Brain microvascular endothelial cell (primary cell): ENCODE data around the gene UGT1A6.

ENCODE experiments used
- DNase-seq: peaks from one replicate; pipeline ENCODE4 v3.0.0-alpha.2; 2020
- H3K27ac ChIP-seq: fragments of 250-450 bp; sonication (Bioruptor Pico); 2 replicates; pipeline ENCODE4 v1.5.1; 2020; ENCODE audit warnings: mild to moderate bottlenecking, moderate library complexity
- H3K27me3 ChIP-seq: fragments of 250-450 bp; sonication (Bioruptor Pico); replicated peaks from 2 replicates; pipeline ENCODE4 v1.5.1; 2020; ENCODE audit warnings: mild to moderate bottlenecking
- H3K36me3 ChIP-seq: fragments of 250-450 bp; sonication (Bioruptor Pico); replicated peaks from 2 replicates; pipeline ENCODE4 v1.5.1; 2020; ENCODE audit warnings: mild to moderate bottlenecking
- H3K4me3 ChIP-seq: 2 replicates; pipeline ENCODE4 v1.5.1; 2011; ENCODE audit warnings: low read depth, mild to moderate bottlenecking, control low read depth, low read length, moderate library complexity
- CTCF ChIP-seq: IDR thresholded peaks from 2 replicates; pipeline ENCODE4 v1.5.1; 2011; ENCODE audit warnings: low read depth, mild to moderate bottlenecking, moderate library complexity, low read length, control low read depth, inconsistent platforms; ENCODE audit errors: missing control alignments
- in situ Hi-C: cut with HindIII; loops from 2 replicates; pipeline ENCODE4 v1.10.0; 2017; ENCODE audit warnings: low sequenced_read_pairs, low pct_ligation_motif_present

Gene UGT1A6

GRCh38 chr2:233679196-233679595 lies 13.5 kb upstream of the UGT1A6 start:
- Histone ChIP-seq H3K4me3 (no peak overlapping the region), H3K36me3 (no peaks in the 10 kb centered on the region), H3K27ac (no peak overlapping the region), H3K27me3 (no peaks in the 10 kb centered on the region)
- TF ChIP-seq CTCF, result no peak
- in situ Hi-C loops, result no loop called here
- no peak for DNase-seq

GRCh38 chr2:233680361-233681045 lies 12.2 kb upstream of the UGT1A6 start:
- TF ChIP-seq CTCF, result no peak
- Histone ChIP-seq H3K36me3 (no peaks in the 10 kb centered on the region), H3K27me3 (no peaks in the 10 kb centered on the region), H3K27ac (no peak overlapping the region), H3K4me3 (no peak overlapping the region)
- DNase-seq, result no peak
- in situ Hi-C loops, result no loop called here

GRCh38 chr2:233681521-233682099 lies 11.1 kb upstream of the UGT1A6 start, which contains the start of gene UGT1A7:
UGT1A7 (plus strand) TSS chr2:233681901; CDS start chr2:233681938, 37 bp downstream.
- in situ Hi-C loops, result no loop called here
- Histone ChIP-seq H3K36me3 (no peaks in the 10 kb centered on the region), H3K27me3 (no peaks in the 10 kb centered on the region), H3K4me3 (no peak within 1 kb of the TSS), H3K27ac (no peak within 1 kb of the TSS)
- TF ChIP-seq CTCF, result no peak
- DNase-seq, result no peak

- H3K27me3 ChIP-seq, result no peaks in the 10 kb centered on the region
- in situ Hi-C loops, result no loop called here
- no peaks in the 10 kb centered on the region for H3K36me3 ChIP-seq
- no peak for DNase-seq
- no peak overlapping the region for H3K4me3 ChIP-seq
- no peak overlapping the region for H3K27ac ChIP-seq
- no peak for TF ChIP-seq CTCF
Observed at GRCh38 chr2:233684640-233685039, 8.1 kb upstream of the UGT1A6 start.

GRCh38 chr2:233686928-233687327 lies 5.8 kb upstream of the UGT1A6 start:
- no peaks in the 10 kb centered on the region for H3K27me3 ChIP-seq
- no peak overlapping the region for H3K27ac ChIP-seq
- TF ChIP-seq CTCF, result no peak
- no peak for DNase-seq
- in situ Hi-C loops, result no loop called here
- H3K4me3 ChIP-seq, result no peak overlapping the region
- H3K36me3 ChIP-seq, result no peaks in the 10 kb centered on the region

GRCh38 chr2:233688341-233688740 lies 4.3 kb upstream of the UGT1A6 start:
- no peak for DNase-seq
- in situ Hi-C loops, result no loop called here
- no peak for TF ChIP-seq CTCF

More at GRCh38 chr2:233688341-233688740, 4.3 kb upstream of the UGT1A6 start:
- Histone ChIP-seq H3K27ac (no peak overlapping the region), H3K4me3 (no peak overlapping the region), H3K36me3 (no peaks in the 10 kb centered on the region), H3K27me3 (no peaks in the 10 kb centered on the region)
